ENCODE measurements around the gene GSS. TPM values are rescaled to one million over a fixed set of nuclear protein-coding genes. Genes with fewer than 3 reads are reported as not detected.
A peak's percentile ranks its signal among the peaks of the same experiment; 100 is the strongest.

GSS gene
- total RNA-seq, 1 experiment from 2014 or later, result 95.9 TPM

- Histone ChIP-seq H3K36me3 (ENCODE audit: low read depth, low read length) (peaks cover 59% of the 10 kb centered on the region), H3K4me1 (ENCODE audit: insufficient read depth, low read length) (peaks cover 45% of the 10 kb centered on the region), H3K9me3 (ENCODE audit: low read length) (no peaks in the 10 kb centered on the region), H3K4me2 (ENCODE audit: low read length) (peak overlapping the region; percentile 38), H3K79me2 (ENCODE audit: low read length) (no peaks in the 10 kb centered on the region), H3K9me2 (replicated peaks; ENCODE audit: low read length) (no peaks in the 10 kb centered on the region), H3K27me3 (ENCODE audit: low read length) (no peaks in the 10 kb centered on the region), H3K4me3 (ENCODE audit: low read length) (0 out of 2 replicates have a peak overlapping the region, but pooled peaks have one; percentile 0), H4K20me1 (ENCODE audit: low read length) (no peaks in the 10 kb centered on the region), H3K9ac (ENCODE audit: low read length) (no peak overlapping the region), H3K27ac (ENCODE audit: low read length) (peak overlapping the region; percentile 50), H2AFZ (ENCODE audit: low read length) (no peak overlapping the region), H3F3A (ENCODE audit: low read length, unreplicated experiment) (no peaks in the 10 kb centered on the region)
- DNase-seq, result peak; percentile 95
- BruUV-seq (replicated peaks), result TSS peak; percentile 25
- intact Hi-C loops (cut with micrococcal nuclease), result loop anchor here (1.0 kb wide), 1 partner anchor 16 kb away; no protein-coding TSS in a partner anchor
- ChIA-PET CTCF (no interaction called here), POLR2A (ENCODE audit: unreplicated experiment) (no interaction called here)
- TF ChIP-seq EZH2phosphoT487 (IDR thresholded peaks at IDR 0.05; ENCODE audit: borderline replicate concordance, low read length) (no peak), EZH2 (IDR thresholded peaks at IDR 0.05; ENCODE audit: low read length, unreplicated experiment) (no peak)
- TF ChIP-seq, protein P1, sequence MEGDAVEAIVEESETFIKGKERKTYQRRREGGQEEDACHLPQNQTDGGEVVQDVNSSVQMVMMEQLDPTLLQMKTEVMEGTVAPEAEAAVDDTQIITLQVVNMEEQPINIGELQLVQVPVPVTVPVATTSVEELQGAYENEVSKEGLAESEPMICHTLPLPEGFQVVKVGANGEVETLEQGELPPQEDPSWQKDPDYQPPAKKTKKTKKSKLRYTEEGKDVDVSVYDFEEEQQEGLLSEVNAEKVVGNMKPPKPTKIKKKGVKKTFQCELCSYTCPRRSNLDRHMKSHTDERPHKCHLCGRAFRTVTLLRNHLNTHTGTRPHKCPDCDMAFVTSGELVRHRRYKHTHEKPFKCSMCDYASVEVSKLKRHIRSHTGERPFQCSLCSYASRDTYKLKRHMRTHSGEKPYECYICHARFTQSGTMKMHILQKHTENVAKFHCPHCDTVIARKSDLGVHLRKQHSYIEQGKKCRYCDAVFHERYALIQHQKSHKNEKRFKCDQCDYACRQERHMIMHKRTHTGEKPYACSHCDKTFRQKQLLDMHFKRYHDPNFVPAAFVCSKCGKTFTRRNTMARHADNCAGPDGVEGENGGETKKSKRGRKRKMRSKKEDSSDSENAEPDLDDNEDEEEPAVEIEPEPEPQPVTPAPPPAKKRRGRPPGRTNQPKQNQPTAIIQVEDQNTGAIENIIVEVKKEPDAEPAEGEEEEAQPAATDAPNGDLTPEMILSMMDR (conservative IDR thresholded peaks at IDR 0.05; ENCODE audit: low read depth, low read length), result no peak
- peak; percentile 87 for ATAC-seq
Observed at GRCh38 chr20:34922654-34923381, 32.8 kb downstream of the GSS start.

DNA sequence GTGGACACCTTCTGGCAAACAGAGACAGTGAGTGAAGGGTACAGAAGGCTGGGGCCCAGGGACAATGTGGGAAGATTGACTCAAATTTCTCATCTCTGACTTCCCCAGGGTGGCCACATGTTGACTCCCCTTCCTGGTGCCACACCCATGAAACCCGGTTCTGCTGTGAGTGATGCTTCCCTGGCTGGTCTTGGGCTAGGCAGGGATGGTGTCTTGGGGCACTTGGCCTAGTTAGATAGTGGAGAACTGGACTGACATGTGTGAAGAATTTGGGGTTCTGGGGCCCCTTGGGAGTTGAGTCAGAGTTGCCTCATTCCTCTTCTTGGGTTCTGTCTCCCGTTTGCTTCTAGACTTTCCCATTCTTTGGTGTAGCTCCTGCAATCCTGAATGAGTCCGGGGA lies 34.2 kb downstream of the GSS start:
- Histone ChIP-seq H3K27me3 (ENCODE audit: low read length) (no peaks in the 10 kb centered on the region), H3K9ac (ENCODE audit: low read length) (no peak overlapping the region), H3K27ac (ENCODE audit: low read length) (peak overlapping the region; percentile 36; the same call in 1 of the 2 replicates), H2AFZ (ENCODE audit: low read length) (no peak overlapping the region), H3K9me2 (replicated peaks; ENCODE audit: low read length) (no peaks in the 10 kb centered on the region), H3K79me2 (ENCODE audit: low read length) (no peaks in the 10 kb centered on the region), H3K4me2 (ENCODE audit: low read length) (no peak overlapping the region), H3K4me1 (ENCODE audit: insufficient read depth, low read length) (peaks cover 38% of the 10 kb centered on the region), H4K20me1 (ENCODE audit: low read length) (no peaks in the 10 kb centered on the region), H3F3A (ENCODE audit: low read length, unreplicated experiment) (no peaks in the 10 kb centered on the region), H3K4me3 (ENCODE audit: low read length) (no peak overlapping the region), H3K9me3 (ENCODE audit: low read length) (no peaks in the 10 kb centered on the region), H3K36me3 (ENCODE audit: low read depth, low read length) (peaks cover 49% of the 10 kb centered on the region)
- DNase-seq, result peak; percentile 56
- no peak for TF ChIP-seq EZH2 (IDR thresholded peaks at IDR 0.05; ENCODE audit: low read length, unreplicated experiment)
- TF ChIP-seq EZH2phosphoT487 (IDR thresholded peaks at IDR 0.05; ENCODE audit: borderline replicate concordance, low read length), result no peak
- TF ChIP-seq, protein P1 (conservative IDR thresholded peaks at IDR 0.05; ENCODE audit: low read depth, low read length), result no peak
- ChIA-PET CTCF (no interaction called here), POLR2A (ENCODE audit: unreplicated experiment) (no interaction called here)
- intact Hi-C loops (cut with micrococcal nuclease), result no loop called here
- ATAC-seq, result peak; percentile 39
- no TSS peak for BruUV-seq (replicated peaks)

- Histone ChIP-seq H3K9ac (ENCODE audit: low read length) (no peak overlapping the region), H3F3A (ENCODE audit: low read length, unreplicated experiment) (no peaks in the 10 kb centered on the region), H3K4me3 (ENCODE audit: low read length) (no peak overlapping the region), H3K27me3 (ENCODE audit: low read length) (no peaks in the 10 kb centered on the region), H4K20me1 (ENCODE audit: low read length) (no peaks in the 10 kb centered on the region), H3K9me2 (replicated peaks; ENCODE audit: low read length) (no peaks in the 10 kb centered on the region), H3K4me1 (ENCODE audit: insufficient read depth, low read length) (peaks cover 38% of the 10 kb centered on the region), H3K36me3 (ENCODE audit: low read depth, low read length) (peaks cover 39% of the 10 kb centered on the region), H3K79me2 (ENCODE audit: low read length) (no peaks in the 10 kb centered on the region), H3K27ac (ENCODE audit: low read length) (no peak overlapping the region), H3K9me3 (ENCODE audit: low read length) (no peaks in the 10 kb centered on the region), H2AFZ (ENCODE audit: low read length) (no peak overlapping the region), H3K4me2 (ENCODE audit: low read length) (no peak overlapping the region)
- BruUV-seq (replicated peaks), result no TSS peak
- intact Hi-C loops (cut with micrococcal nuclease), result no loop called here
- CTCF ChIA-PET, result no interaction called here
- TF ChIP-seq EZH2 (IDR thresholded peaks at IDR 0.05; ENCODE audit: low read length, unreplicated experiment) (no peak), EZH2phosphoT487 (IDR thresholded peaks at IDR 0.05; ENCODE audit: borderline replicate concordance, low read length) (no peak)
- TF ChIP-seq, protein P1 (conservative IDR thresholded peaks at IDR 0.05; ENCODE audit: low read depth, low read length), result no peak
- ATAC-seq, result no peak
- POLR2A ChIA-PET (ENCODE audit: unreplicated experiment), result no interaction called here
- no peak for DNase-seq
Observed at GRCh38 chr20:34920055-34920454, 35.6 kb downstream of the GSS start.
